ENCODE results near the gene XDH.

The XDH gene

DNA sequence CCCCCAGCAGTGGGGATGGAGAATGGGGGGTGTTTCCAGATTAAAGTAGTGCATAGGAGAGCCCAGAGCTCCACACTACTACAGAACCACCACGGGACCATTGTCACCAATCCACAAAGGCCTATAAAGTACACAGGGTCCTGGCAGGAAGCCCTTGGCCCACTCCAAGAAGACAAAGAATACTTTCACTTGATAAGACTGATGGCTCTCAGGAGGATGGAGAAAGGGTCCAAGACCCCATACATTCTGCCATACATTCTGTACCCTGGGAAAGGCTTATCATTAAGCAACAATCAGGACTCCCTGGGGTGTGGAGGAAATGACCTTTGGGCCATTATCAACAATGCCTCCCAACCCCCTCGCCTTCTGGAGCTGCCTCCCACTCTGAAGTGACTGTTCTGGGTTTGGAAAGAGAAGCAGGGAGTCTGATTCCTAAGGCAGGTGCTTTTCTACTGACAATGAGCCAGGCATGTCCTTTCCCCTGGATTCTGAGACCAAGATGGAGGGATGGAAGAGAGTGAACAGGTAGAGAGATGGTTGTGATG is 85.4 kb downstream of the XDH start:
- no peak for DNase-seq (ENCODE audit: low spot score)

DNA sequence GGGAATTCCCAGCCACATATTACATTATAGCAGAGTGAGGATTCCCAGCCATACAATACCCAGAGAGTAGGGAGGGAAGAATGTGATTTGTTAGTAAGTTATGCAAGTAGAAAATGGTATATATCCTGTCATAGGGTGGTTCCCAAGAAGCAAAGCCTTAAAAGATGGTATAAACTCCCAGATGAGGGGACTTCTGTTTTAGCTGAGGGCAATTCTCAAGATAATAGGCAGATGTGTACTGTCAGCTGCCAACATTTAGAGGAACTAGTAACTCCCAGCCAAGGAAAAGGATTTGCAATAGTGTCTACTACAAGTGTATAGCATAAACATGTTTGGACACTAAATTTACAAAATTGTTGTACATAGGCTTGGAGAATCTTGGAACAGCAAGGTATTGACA is 86.5 kb downstream of the XDH start:
- no peak for DNase-seq (ENCODE audit: low spot score)

DNA sequence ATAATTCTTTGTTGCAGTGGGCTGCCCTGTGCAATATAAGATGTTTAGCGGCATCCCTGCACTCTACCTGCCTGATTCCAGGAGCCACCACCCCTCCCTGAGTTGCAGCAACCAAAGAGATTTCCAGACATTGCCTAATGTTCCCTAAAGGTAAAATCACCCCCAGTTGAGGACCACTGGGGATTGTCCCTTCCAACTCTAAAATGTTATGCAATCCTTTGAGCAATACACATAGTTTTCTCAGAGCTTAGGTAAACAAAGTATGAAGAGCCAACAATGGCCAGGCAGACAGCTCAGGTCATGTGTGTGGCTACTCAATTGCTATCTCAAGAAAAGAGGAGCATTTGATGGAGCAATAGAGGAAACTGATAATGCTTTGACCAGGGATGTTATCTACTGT is 87.0 kb downstream of the XDH start:
- DNase-seq (ENCODE audit: low spot score): no peak

DNA sequence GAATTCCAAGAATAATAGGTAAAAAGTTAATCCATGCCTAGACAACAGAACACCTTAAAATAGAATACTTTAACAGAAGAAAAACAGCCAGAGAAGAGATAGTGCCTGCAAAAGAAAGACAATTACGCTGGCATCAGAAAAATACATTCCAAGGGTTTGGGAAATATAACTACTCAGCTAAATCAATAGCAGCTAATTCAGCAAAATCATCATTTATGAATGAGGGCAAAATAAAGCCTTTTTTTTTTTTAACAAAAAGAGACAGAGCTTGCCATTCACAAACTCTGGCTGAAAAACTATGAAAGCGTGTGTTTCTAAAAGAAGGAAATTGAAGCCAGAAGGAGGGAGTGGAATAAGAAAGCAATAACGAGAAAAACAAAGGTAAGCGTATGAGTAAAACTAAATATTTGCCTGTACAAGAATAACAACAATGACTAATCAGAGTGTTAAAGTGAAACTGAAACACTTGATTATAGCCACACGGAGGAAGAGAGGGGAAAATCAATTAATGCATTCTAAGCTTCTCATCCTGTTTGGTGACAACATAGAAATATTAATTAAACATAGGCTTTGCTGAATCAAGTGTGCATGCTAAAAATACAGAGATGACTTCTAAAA is 90.4 kb downstream of the XDH start:
- no peak for DNase-seq (ENCODE audit: low spot score)

DNA sequence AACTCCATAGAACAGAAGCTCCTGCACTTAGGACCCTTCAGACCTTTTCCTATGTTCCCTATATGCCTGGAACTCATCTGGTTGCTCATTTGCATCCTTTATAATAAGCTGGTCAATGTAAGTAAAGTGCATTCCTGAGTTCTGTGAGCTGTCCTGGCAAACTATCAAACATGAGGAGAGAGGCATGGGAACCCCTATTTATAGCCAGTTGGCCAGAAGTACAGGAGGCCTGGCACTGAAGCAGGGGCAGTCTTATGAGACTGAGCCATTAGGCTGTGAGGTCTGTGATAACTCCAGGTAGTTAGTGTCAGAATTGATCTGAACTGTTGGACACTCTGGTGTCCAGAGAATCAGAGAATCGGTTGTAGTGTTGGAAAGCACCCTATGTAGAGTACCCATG is 92.2 kb downstream of the XDH start:
- no peak for DNase-seq (ENCODE audit: low spot score)

DNA sequence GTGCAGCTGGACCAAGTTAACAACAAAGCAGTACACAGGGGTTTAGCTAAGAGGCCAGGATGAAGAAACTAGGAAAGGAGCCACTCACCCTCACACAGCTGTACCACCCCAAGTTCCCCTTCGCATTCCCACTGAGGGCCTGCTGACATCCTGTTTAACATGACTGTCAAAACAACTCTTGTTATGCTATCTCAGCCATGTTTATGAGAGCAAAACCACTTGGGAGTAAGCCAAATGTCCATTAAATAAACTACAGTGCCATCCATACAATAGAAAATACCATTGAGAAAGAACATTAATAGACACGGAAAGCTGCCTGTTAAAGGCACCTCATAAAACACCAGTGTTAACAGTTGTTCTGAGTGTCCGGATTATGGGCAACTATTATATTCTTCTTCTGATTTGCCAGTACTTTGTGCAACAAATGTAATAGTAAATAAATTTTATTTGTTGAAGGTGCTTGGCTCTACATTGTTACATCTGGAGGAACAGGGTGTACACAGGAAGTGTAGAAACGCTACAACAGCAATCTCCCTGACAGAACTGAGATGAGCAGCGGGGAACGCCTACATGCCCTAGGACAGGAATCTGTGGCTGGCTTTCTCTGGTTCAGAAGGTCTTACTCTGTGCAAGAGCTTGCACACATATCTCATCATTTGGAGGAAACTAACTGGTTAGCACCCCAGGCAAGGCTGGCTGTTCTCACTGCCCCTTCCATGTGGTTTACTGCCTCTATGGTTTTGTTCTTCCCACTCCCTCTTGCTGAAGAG is 95.0 kb downstream of the XDH start:
- no peak for DNase-seq (ENCODE audit: low spot score)

DNA sequence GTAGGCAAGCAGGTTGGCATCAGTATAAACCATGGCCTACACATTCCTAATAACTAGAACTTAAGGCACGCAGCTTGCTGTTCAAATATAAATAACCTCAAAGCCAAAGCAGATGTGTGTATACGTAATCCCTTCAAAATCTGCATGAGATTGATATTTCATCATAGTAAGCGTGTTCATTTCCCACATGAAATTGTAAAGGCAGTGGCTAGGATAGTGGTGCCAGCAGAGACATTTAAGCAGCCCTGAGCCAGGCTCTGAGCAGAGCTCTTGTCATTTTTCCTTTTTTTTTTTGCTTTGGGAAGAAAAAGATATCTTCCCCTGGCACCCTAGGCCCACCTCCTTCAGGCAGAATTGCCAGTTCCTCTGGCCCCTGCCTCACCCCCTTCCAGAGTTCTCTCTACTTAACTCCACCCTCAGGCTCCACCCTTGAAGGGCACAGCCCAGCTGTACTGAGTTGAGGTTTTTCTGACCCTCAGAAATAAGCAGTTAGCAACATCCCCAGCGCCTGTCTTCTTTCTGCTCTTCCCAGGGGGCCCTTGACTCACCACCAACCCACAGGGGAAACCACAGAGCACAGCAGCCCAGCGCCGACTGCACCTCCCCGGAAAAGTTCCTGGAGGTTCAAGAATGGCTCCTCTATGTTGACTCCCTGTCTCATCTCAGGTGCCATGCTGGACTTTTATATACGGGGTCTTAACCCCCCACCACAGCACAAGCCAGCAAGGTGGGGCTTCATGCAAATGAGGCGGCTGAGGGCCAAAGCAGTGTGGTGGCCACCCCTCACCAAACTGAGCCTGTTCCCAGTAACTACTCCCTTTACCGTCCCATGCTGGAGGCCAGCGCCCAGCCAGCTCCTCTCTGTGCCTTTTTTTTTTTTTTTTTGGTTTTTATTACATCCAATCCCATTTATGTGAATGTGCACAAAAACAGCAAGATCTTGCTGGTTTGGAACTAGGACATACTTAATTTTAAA is 95.9 kb downstream of the XDH start:
- DNase-seq (ENCODE audit: low spot score): no peak

DNA sequence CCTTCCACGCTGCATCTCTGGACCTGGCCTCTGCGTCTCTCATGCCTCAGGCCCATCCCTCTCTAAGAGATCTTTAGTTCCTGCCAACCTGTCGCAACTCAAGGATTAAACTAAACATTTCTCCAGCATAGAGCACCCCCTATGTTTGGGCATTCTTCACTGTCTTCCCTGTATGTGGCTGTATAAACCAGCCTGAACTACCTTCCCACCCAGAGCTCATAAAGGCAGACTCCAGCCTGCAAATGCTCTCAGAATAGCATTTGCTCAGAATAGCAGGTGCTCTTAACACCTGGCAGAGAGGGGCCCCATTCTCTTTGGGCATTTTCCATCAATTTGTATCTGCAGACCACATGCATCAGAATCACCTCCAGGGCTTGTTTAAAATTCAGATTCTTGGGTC is 97.1 kb downstream of the XDH start:
- DNase-seq (ENCODE audit: low spot score): no peak

DNA sequence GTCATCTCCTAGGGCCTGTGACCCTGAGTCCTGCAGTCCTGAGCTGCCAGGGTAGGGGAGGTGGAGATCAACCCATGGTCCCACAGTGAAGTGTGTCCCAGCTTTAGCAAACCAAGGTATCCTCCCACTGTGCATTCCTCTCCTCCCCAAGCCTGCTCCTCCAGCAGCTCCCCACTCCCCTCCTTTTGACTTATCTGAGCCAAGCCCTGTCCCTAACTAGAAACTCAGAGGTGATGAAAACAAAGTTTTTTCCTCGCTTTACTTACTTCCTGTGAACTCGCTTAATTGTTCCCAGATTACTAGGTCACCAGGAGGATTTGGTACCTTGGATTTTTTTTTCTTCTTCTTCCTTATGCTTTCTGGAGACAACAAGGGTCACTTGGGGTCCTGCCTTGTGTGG is 99.8 kb downstream of the XDH start:
- DNase-seq (ENCODE audit: low spot score): no peak

DNA sequence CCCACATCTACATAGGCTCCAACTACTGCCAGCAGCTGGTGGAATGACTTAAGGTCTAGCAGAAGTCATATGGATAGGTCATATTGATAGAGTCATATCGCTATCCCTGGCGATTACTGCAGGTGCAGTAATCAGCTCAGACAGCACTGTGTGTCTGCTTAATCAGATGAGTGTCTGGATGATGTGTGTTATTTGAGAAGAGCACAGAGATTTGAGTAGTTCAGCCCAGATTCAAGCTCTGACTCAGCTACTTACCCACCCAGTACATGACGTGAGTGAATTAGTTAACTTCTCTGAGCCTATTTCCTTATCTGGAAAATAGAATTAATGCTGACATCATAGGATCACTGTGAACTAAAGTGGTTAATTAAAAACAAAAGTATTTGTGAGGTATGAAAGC is 101.6 kb downstream of the XDH start:
- no peak for DNase-seq (ENCODE audit: low spot score)

DNA sequence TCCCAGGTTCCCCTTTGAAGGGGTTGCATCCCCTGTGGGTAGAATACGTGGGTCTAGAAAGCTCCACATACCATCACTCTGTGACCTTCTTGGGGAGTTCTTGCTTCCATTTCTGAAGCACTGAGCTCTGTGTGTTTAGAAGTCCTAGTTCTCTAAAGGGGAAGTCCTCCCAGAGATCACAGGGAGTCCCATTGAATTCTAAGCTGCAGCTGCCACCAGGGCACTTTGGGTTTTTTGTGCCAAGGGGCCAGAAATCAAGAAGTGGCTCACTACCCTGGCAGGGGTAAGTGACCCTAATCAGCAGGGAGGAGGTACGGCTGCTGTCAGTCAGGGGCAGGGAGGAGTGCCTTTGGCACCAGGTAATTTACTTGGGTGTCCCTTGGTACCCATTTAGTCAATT is 109.7 kb downstream of the XDH start:
- DNase-seq (ENCODE audit: low spot score): no peak

DNA sequence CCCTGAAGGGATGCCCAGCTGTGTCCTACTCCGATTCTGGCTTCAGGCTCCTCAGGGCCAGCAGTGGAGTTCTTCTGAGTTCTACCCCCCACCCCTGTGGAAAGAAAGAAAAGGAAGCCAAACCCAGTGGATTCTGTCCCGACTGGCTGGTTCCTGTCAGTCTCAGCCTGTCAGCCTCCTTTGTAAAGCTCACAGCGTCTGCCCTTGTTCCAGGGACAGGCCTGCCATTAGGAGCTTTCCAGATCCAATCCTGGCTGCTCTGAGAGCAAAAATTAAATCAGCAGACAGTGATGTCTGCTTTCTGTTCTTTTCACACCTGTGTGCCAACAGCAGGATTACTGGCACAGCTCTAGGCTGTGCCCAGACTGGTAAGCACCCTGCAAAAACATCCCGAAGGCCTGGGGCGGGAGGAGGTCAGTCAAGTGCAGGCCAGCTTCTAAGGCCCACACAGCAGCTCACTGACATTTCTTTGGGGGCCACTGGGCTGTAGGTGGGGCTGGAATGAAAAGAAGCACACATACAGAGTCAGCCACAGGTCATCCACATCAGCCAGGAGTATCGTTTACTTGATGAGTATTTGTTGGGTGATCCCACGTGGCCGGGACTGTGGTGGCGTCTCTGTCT is 111.5 kb downstream of the XDH start:
- DNase-seq (ENCODE audit: low spot score): no peak

DNA sequence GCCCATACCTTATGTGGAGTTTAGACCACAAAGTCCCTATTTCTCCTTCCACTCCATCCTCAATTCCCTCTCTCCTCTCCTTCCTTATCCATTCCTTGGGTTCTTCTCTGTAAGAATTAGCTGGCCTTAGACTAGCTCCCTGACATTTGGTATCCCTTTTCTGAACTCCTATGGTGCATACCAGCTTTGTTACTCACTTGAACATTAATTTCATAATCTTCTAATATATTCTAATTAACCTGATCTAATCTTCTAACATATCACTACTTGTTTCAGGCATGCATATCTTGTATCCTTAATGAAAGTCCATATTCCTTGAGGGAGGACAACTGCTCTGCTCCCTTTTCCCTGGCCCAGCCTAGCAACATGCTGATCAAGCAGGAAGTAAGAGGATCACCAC is 114.2 kb downstream of the XDH start:
- no peak for DNase-seq (ENCODE audit: low spot score)

DNA sequence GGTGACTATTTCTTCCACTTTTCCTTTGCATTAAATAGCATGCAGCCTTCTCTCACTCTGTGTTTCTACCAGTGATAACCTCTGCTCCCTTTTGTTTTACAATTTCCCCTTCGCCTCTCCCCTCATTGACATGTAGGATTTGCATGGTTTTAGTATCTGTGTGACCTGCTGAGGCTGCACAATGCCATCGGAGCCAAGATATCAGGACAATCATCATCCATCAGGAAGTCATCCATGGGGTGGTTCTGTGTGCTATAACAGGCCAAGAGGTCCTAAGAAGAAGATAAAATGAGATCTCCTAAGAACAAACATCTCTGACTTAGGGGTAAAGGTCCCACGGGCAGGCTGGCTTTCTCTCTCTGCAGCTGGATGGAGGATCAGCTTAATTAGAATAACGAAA is 115.0 kb downstream of the XDH start:
- no peak for DNase-seq (ENCODE audit: low spot score)

DNA sequence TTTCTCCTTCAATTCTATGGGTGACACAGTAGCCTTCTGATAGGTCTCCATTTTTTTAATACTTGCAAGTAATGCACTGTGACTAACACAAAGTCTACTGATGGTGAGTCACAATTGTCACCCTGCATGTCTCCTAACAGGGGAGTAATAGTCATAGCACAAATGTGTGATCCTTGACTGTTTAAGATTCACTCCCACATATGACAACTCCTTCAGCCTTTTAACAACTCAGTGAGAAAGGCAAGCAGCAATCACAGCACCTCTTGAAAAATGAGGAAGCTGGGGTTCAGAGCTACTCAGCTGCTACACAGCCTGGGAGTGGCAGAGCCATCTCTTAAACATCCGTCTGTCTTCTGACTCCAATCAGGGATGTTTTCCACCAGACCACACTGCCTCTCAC is 116.8 kb downstream of the XDH start:
- no peak for DNase-seq (ENCODE audit: low spot score)

DNA sequence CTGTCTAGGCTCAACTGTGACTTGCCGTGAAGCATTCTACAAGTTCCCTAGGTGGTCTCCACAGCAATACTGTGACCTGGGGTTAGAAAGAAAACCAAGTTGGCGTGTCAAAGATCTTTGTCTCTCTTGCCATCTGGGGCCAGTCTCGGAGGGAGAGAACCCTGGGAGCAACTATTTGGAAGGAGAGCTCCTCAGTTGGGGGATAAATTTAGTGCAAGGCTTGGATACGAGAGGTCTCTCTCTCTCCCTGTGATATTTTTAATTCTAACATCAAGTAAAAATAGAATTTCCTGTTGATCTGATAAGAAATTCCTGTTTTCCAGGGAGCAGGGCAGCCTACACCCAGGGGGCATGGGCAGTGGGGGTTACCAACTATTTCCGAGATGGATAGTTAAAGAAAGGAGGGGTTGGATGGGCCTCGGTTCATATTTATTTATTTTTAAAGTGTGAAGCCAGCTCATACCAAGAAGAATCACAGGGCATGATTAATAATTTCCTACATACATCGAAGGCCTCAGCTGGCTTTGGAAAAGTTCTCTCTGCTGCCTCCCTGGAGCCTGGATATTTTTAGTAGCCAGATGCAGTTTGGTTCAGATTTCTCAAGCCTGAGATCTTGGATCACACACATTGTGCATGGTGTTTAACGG is 117.8 kb downstream of the XDH start:
- DNase-seq (ENCODE audit: low spot score): no peak

DNA sequence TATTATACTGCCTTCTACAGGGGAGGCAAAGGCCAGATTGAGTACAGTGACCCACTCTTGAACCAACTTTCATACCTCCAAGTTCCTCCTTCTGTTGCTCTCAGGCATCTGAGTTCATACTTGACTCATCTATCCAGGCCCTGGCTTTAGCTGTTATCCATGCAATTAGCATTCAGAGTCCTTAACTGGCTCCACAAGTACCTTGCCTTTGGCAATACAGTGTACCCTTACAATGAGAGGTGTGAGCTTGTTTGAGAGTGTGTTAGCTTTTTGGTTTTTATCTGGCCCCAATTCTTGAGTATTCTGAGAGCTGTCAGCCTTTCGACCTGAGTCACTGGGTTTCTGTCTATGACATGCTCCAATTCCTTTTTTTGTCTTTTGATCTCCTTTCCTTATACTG is 120.3 kb downstream of the XDH start:
- no peak for DNase-seq (ENCODE audit: low spot score)

DNA sequence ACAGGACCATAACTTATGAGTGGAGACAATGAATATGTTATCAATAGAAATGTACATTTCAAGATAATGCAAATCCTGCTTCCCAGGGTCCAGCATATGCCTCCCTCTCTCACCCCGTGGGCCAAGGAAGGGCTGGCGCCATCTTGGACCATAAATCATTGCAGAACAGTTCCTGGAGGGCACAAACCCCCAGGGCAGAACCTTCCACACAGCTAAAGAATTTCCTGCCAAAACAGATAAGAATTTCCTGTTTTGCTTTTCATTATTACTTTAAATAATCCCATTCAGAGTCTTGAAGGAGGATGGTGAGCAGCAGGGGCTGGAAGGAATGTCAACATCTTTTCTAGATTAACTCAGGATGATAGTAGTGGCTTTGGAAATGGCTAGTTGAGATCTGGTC is 126.9 kb downstream of the XDH start:
- no peak for DNase-seq (ENCODE audit: low spot score)

DNA sequence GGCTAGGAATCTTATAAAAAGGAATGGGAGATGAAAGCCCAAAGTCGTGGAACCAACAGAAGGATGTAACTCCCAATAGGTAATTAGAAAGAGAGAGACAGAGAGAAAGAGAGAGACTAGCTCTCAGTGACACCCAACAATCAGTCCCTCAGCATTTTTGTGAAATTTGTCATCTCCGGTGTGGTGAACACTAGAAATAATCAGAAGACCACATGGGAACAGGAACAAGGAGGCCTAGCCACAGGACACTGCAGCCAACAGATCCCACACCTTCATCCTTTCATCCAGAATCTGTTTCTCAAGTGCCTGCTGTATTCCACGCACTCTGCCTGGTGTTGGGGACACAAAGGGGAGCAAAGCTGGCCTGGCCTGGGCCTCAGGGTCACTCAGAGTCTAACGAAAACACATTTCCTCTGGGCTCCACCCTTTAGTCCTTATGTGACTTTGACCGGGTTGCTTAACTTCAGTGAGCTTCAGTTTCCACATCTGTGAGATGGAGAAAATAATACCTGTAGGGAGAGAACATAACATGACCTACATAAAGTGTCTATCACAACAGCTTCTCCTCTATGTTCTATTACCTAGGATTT is 127.5 kb downstream of the XDH start:
- no peak for DNase-seq (ENCODE audit: low spot score)

DNA sequence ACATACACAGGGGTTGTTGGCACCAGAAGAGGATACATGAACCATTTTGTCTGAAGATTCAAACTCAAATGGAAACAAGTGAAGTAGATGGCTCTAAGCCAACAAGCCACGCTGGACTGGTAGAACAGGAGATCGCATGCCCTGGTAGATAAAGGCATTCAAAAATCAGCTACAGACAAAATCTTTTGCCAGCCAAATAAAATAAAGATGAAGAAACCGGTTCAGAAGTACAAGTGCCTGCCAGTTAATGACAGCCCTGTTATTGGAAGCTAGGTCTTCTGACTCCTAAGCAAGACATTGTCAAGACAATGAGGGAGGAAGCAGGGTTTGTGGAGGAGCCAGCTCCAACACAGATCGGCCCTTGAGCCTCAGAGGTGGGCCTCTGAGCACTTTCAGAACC is 128.3 kb downstream of the XDH start:
- DNase-seq (ENCODE audit: low spot score): no peak
